SK-N-SH (cell line): ENCODE measurements around the gene ZMYND19.

ENCODE experiments used
- CHD2 ChIP-seq: fragments of 150-350 bp; IDR thresholded peaks from 2 replicates; pipeline ENCODE4 v1.6.1; 2018; ENCODE audit warnings: low read length; ENCODE audit not compliant: partially characterized antibody
- REST ChIP-seq: IDR thresholded peaks from 2 replicates; pipeline ENCODE4 v1.6.1; 2012; ENCODE audit warnings: mild to moderate bottlenecking, low read depth, low read length, moderate library complexity
- SMC3 ChIP-seq: IDR thresholded peaks from 2 replicates; pipeline ENCODE4 v1.6.1; 2012; ENCODE audit warnings: low read depth, low read length, improper control_type of control experiment
- TEAD4 ChIP-seq: IDR thresholded peaks from 2 replicates; pipeline ENCODE4 v1.4.0; 2012; ENCODE audit warnings: mild to moderate bottlenecking, borderline replicate concordance; ENCODE audit not compliant: insufficient read depth
- TF ChIP-seq, protein P1 (sequence below): fragments of 200-600 bp; sonication (generic); IDR thresholded peaks from 2 replicates; pipeline ENCODE4 v1.6.1; 2017; ENCODE audit warnings: antibody characterized with exemption, mild to moderate bottlenecking, moderate library complexity

GRCh38 chr9:137606734-137607138, 16.4 kb upstream of the ZMYND19 start:
- TF ChIP-seq, protein P1, sequence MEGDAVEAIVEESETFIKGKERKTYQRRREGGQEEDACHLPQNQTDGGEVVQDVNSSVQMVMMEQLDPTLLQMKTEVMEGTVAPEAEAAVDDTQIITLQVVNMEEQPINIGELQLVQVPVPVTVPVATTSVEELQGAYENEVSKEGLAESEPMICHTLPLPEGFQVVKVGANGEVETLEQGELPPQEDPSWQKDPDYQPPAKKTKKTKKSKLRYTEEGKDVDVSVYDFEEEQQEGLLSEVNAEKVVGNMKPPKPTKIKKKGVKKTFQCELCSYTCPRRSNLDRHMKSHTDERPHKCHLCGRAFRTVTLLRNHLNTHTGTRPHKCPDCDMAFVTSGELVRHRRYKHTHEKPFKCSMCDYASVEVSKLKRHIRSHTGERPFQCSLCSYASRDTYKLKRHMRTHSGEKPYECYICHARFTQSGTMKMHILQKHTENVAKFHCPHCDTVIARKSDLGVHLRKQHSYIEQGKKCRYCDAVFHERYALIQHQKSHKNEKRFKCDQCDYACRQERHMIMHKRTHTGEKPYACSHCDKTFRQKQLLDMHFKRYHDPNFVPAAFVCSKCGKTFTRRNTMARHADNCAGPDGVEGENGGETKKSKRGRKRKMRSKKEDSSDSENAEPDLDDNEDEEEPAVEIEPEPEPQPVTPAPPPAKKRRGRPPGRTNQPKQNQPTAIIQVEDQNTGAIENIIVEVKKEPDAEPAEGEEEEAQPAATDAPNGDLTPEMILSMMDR = no peak
- TF ChIP-seq TEAD4 (no peak), SMC3 (no peak), CHD2 (no peak), REST (no peak)
